Coronary artery (tissue), 2 donors: ENCODE results near the gene RAB1A.
A peak's percentile ranks its signal among the peaks of the same experiment; 100 is the strongest.

ENCODE experiments used
- DNase-seq: peaks from one replicate; pipeline ENCODE4 v3.0.0-alpha.2; 2017; ENCODE audit warnings: low spot score
- H3K27ac ChIP-seq, 2 donors: fragments of 200-600 bp; sonication (generic); one replicate each; pipeline ENCODE4 v1.5.1; 2016 to 2019
- H3K4me3 ChIP-seq: fragments of 200-600 bp; sonication (generic); 2 replicates; pipeline ENCODE4 v1.5.1; 2016; ENCODE audit warnings: mild to moderate bottlenecking, moderate library complexity
- TF ChIP-seq, protein P1 (sequence below): fragments of 200-600 bp; sonication (generic); IDR thresholded peaks from one replicate; pipeline ENCODE4 v1.5.1; 2019; ENCODE audit warnings: antibody characterized with exemption

RAB1A gene

DNA sequence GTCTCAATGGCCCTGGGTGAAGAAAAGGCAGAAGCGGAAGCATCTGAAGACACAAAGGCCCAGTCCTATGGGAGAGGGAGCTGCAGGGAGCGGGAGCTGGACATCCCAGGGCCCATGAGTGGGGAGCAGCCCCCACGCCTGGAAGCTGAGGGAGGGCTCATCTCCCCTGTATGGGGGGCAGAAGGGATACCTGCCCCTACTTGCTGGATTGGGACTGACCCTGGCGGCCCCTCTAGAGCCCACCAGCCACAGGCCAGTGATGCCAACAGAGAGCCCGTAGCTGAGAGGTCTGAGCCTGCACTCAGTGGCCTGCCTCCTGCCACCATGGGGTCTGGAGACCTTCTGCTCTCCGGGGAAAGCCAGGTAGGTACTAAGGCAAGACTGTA, 60.5 kb downstream of the RAB1A start:
- DNase-seq = peak; percentile 69
- TF ChIP-seq, protein P1, sequence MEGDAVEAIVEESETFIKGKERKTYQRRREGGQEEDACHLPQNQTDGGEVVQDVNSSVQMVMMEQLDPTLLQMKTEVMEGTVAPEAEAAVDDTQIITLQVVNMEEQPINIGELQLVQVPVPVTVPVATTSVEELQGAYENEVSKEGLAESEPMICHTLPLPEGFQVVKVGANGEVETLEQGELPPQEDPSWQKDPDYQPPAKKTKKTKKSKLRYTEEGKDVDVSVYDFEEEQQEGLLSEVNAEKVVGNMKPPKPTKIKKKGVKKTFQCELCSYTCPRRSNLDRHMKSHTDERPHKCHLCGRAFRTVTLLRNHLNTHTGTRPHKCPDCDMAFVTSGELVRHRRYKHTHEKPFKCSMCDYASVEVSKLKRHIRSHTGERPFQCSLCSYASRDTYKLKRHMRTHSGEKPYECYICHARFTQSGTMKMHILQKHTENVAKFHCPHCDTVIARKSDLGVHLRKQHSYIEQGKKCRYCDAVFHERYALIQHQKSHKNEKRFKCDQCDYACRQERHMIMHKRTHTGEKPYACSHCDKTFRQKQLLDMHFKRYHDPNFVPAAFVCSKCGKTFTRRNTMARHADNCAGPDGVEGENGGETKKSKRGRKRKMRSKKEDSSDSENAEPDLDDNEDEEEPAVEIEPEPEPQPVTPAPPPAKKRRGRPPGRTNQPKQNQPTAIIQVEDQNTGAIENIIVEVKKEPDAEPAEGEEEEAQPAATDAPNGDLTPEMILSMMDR = no peak

DNA sequence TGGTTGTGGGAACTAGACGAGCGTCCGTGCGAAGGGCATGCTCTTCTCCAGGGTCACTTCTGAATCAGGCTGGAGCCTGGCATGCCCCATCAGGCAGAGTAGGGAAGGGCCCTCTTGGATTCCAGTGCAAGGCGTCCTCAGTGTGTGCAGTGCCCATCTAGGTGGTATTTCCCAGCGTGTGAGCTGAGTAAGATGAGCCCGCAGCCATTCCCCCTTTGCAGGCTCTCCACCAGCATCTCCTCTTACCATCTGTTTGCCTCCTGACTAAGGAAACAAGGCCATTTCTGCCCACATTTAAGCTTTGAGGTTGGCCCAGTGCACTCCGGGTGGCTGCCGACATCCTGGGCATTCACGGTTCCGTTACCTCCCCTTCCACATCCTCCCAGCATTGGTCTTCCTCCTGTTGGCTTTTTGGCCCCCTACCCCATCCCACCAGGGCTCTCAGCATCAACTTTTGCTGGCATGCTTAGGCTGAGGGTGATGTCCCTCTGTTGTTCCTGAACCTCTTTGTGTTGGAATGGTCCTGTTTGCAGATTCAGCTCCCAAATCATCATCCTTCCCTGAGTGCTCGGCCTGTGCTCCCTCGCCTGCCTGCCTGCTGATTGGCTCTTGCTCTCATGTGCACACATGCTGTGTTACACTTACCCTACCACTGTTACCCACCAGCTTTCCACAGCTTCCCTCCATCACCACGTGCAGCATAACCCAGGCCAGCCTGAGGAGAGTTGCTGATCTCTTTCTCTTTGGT, 61.9 kb downstream of the RAB1A start:
- Histone ChIP-seq H3K27ac (peak overlapping the region in 1 of 2 donors; percentile 5), H3K4me3 (no peak overlapping the region)
- DNase-seq = peak; percentile 63
- TF ChIP-seq, protein P1 = no peak

More for the DNA sequence above, 60.5 kb downstream of the RAB1A start:
- Histone ChIP-seq H3K27ac (peak overlapping the region in 1 of 2 donors; percentile 58), H3K4me3 (no peak overlapping the region)

DNA sequence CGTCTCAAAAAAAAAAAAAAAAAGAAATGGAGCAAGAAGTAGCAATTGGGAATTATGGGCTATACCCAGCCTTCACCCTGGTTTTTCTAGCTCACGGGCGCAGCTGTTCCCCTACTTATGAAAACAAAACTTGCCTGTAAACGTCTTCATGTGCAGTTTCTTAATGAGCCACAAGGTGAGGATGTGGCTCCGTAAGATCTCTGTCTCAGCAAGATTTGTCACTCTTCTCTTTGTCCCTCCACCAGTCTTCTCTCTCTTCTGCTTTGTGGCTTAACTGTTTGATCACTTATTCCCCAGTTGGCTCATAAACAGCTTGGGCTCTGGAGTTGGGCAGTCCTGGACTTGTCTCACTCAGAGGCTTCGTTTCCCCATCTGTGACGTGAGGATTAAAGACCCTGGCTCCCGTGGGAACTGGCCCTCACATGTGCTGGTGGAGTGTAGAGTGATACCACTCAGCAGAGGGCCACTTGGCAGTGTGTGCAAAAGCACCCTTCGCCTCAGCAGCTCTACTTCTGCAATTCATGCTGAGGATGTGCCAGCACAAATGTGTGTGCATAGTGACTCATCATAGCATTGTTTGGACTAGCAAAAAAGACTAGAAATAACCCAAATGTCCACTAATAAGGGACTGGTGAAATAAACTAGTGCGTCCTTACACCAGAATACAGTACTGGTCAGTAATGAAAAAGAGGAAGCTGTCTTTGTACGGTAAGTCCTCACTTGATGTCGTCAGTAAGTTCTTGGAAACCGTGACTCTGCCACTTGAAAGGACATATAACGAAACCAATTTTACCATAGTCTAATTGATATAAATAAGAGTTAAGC, 65.0 kb downstream of the RAB1A start:
- DNase-seq = peak; percentile 89
- TF ChIP-seq, protein P1 = peak; percentile 40
- peak overlapping the region; percentile 40 for H3K4me3 ChIP-seq
- peak overlapping the region; percentile 38 to 79 for H3K27ac ChIP-seq

DNA sequence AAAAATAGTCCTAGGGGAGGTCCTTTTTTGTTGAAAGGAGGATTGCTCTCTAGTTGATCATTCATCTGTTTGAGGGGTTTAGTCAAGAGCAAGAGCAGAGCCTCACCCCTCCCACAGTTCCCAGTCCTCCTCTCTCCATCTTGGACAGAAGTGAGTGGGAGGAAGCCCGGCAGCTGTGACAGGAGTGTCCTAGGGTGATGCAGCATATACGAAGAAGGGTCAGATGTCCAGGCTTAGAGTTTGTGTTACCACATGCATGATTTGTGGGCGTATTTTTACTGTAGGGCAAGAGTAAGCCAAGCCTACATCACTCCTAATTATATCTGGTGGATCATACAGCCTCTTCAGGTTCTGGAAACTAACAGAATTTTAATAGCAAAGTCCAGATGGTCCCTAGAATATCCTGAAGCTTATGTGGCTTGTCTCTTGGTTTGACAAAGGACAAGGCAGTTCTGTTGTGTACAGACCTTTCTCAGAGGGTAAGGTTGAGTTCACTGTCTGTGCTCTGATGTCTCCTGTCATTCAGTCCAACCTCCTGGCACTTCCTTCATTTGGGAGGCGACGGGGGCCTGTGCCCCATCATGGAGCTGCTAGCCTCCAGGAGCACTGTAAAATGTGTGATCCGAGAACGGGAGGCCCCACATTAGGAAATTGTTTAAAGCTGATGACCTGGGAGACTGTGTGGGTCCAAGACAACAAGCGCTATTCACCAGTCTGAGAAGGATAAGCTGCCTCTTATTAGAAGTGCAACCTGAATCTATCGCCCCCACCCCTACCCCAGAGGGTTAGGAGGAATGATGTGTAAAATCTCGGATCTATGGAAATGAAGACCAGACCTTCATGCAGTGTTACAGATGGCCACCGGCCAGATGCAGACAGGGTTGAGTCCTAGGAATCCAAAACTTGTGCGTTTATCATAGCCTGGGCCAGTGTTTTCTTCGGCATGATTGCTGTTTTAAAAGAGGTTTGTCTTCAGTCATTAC, 66.8 kb downstream of the RAB1A start:
- peak; percentile 67 for DNase-seq
- H3K4me3 ChIP-seq = no peak overlapping the region
- TF ChIP-seq, protein P1 = no peak
- peak overlapping the region in 1 of 2 donors; percentile 5 for H3K27ac ChIP-seq

DNA sequence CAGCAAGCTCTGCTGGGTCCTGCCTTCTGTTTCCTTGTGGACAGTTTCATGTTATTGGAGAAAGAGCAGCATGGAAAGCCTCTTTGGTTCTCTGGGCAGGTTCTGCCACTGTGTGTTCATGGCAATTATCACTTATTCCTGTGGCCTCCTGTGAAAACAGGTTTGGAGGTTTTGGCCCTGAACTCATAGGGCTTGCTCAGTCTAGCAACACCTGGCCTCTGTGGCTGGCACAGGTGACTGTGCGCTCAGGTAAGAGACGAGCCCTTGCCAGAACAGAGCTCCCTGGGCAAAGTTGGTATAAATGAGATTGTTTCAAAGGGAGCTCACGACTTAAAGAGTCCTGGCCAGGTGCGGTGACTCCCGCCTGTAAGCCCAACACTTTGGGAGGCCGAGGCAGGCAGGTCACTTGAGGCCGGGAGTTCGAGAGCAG, 68.0 kb downstream of the RAB1A start:
- no peak for DNase-seq
- Histone ChIP-seq H3K27ac (no peak overlapping the region), H3K4me3 (no peak overlapping the region)
- TF ChIP-seq, protein P1 = no peak

DNA sequence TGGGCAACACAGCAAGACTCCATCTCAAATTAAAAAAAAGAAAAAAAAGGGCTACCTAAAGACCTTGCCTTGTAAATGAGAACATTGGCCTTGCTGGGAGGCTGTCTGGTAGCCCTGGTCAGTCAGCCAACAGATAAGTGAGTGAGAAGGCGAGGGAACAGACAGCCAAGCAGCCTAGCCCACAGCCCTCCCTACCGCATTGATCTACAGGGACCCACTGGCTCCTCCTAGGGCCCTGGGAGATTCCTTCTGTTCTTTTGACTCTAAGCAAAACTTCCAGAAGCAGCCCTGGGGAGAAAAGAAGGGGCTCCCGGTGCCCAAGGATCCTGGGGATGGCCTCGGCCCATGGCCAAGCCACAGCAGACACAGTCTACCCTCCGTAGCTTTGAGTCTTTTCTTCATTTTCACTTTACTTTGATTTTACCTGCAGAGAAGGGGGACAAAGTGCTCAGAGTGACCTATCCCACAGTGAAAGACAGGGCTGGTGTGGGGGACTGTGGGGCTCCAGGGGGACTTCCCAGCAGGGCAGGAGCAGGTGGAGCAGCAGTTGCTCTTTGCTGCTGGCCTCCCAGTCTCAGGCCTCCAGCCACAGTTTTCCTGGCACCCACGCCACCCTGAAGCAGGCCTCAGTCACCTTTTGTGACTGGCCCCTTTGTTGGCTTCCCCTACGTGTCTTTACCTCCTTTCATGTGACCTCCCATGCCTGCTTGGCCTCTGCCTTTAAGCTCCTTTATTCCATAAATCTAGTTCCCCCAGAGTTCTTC, 68.6 kb downstream of the RAB1A start:
- TF ChIP-seq, protein P1 = no peak
- Histone ChIP-seq H3K27ac (no peak overlapping the region), H3K4me3 (no peak overlapping the region)
- no peak for DNase-seq
